Endothelial cell (in vitro differentiated cells): ENCODE results near the gene NUP98. TPM values are rescaled to one million over a fixed set of nuclear protein-coding genes. Genes with fewer than 3 reads are reported as not detected.

Source experiments
- DNase-seq: peaks from one replicate; pipeline ENCODE4 v3.0.0; 2021; ENCODE audit warnings: low spot score
- H3K27ac Mint-ChIP-seq: one replicate; pipeline ENCODE4 v1.8.0; 2021; ENCODE audit warnings: mixed read lengths, inconsistent platforms; ENCODE audit not compliant: unreplicated experiment
- H3K27me3 Mint-ChIP-seq: one replicate; pipeline ENCODE4 v1.8.0; 2021; ENCODE audit warnings: mild to moderate bottlenecking, moderate library complexity, mixed read lengths, inconsistent platforms; ENCODE audit not compliant: unreplicated experiment
- H3K36me3 Mint-ChIP-seq: one replicate; pipeline ENCODE4 v1.8.0; 2021; ENCODE audit warnings: mild to moderate bottlenecking, low read depth, mixed read lengths, inconsistent platforms; ENCODE audit not compliant: unreplicated experiment
- H3K4me1 Mint-ChIP-seq: one replicate; pipeline ENCODE4 v1.8.0; 2021; ENCODE audit warnings: mild to moderate bottlenecking, mixed read lengths, inconsistent platforms; ENCODE audit not compliant: unreplicated experiment
- H3K4me3 Mint-ChIP-seq: one replicate; pipeline ENCODE4 v1.8.0; 2021; ENCODE audit warnings: mild to moderate bottlenecking, mixed read lengths, inconsistent platforms; ENCODE audit not compliant: unreplicated experiment
- H3K9me3 Mint-ChIP-seq: one replicate; pipeline ENCODE4 v1.8.0; 2021; ENCODE audit warnings: mixed read lengths, inconsistent platforms; ENCODE audit not compliant: unreplicated experiment
- total RNA-seq: library from RNA; stranded (reverse); fragmentation: NEBNext Ultra II Directional; extraction: Animal tissue kit (Norgen Biotek cat#: 25700); gene quantifications from one replicate; pipeline ENCODE4 v1.2.1, GENCODE V29; 2021; ENCODE audit not compliant: unreplicated experiment
- TF ChIP-seq, protein P1 (sequence below): fragments of 200-600 bp; sonication (generic); IDR thresholded peaks from one replicate; pipeline ENCODE4 v1.5.0; 2021; ENCODE audit warnings: antibody characterized with exemption; ENCODE audit not compliant: unreplicated experiment

NUP98 gene
- total RNA-seq, 1 donor from 2014 or later, result 59.9 TPM

DNA sequence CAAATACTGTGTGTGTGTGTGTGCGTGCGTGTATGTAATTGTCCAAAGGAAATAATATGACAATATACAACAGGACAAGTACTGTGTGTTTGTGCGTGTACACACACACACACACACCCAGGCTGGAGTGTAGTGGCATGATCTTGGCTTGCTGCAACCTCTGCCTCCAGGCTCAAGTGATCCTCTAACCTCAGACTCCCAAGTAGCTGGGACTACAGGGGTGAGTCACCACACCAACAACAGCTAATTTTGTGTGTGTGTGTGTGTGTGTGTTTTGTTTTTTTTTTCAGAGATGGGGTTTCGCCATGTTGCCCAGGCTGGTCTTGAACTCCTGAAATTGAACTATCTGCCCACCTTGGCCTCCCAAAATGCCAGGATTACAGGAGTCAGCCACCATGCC is 61.5 kb downstream of the NUP98 start:
- TF ChIP-seq, protein P1, sequence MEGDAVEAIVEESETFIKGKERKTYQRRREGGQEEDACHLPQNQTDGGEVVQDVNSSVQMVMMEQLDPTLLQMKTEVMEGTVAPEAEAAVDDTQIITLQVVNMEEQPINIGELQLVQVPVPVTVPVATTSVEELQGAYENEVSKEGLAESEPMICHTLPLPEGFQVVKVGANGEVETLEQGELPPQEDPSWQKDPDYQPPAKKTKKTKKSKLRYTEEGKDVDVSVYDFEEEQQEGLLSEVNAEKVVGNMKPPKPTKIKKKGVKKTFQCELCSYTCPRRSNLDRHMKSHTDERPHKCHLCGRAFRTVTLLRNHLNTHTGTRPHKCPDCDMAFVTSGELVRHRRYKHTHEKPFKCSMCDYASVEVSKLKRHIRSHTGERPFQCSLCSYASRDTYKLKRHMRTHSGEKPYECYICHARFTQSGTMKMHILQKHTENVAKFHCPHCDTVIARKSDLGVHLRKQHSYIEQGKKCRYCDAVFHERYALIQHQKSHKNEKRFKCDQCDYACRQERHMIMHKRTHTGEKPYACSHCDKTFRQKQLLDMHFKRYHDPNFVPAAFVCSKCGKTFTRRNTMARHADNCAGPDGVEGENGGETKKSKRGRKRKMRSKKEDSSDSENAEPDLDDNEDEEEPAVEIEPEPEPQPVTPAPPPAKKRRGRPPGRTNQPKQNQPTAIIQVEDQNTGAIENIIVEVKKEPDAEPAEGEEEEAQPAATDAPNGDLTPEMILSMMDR, result no peak
- Mint-ChIP-seq H3K27ac (no peak overlapping the region), H3K27me3 (no peaks in the 10 kb centered on the region), H3K4me3 (no peak overlapping the region), H3K9me3 (no peaks in the 10 kb centered on the region), H3K4me1 (no peaks in the 10 kb centered on the region), H3K36me3 (peaks cover 14% of the 10 kb centered on the region)
- no peak for DNase-seq

DNA sequence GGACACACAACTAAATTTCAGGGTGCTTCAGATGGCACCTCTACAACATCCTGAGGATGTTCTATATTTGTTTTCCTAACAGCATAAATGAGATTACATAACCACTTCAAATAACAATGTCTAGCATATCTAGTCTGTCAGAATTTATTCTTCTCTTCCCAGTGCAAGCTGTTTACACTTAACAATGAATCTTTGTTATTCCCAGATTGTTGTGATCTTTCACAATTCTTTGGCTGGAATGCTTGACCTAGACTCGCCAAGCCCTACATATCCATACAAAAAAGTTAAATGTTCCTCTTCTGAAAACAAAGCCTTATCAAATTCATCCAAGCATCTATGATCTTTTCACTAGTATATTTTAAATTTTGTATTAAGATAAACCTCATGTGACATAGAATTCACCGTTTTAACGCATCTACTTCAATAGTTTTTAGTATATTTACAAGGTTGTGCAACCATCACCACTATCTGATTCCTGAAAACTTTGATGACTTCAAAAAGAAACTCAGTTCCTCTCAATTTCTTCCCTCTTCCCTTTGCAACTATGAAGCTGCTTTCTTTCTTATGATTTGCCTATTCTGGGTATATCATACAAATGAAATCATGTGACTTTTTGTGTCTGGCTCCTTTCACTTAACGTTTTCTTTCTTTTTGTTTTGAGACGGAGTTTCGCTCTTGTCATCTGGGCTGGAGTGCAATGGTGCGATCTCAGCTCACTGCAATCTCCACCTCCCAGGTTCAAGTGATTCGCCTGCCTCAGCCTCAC is 64.5 kb downstream of the NUP98 start:
- H3K27me3 Mint-ChIP-seq, result no peaks in the 10 kb centered on the region
- H3K4me1 Mint-ChIP-seq, result no peaks in the 10 kb centered on the region
- TF ChIP-seq, protein P1, result no peak
- peaks cover 20% of the 10 kb centered on the region for H3K36me3 Mint-ChIP-seq
- H3K27ac Mint-ChIP-seq, result no peak overlapping the region
- H3K9me3 Mint-ChIP-seq, result no peaks in the 10 kb centered on the region
- no peak overlapping the region for H3K4me3 Mint-ChIP-seq
- DNase-seq, result no peak

DNA sequence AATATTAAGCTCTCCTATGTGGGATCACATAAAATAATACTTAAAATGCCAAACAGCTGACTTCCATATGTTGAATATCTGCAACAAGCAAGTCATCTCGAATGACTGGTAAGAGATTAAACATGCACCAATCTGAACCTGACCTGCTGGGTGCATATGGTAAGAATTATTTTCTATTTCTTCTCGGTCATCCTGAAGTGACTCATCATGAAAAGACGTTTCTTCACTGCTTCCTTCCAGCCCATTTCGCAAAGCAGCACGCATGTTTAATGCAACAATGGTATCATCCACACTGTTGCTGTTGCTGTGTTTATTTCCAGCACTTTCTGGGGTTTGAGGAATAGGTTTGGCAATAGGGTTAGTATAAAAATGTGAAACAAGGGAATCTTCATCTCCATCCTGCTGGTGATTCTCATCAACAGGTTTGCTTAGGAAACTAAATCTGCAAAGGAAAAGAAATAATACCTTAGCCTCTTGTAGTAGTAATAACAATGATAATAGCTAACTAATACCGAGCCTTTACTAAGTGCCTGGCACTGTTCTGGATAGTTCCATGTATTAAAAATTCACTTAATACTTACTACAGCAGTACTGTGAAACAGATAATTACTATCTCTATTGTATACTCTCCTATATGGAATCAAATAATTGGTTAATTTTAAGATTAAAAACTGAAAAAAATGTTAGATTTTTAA is 74.2 kb downstream of the NUP98 start:
- TF ChIP-seq, protein P1, result no peak
- H3K27ac Mint-ChIP-seq, result no peak overlapping the region
- H3K36me3 Mint-ChIP-seq, result peaks cover 23% of the 10 kb centered on the region
- no peak for DNase-seq
- H3K4me3 Mint-ChIP-seq, result no peak overlapping the region
- no peaks in the 10 kb centered on the region for H3K9me3 Mint-ChIP-seq
- H3K4me1 Mint-ChIP-seq, result no peaks in the 10 kb centered on the region
- H3K27me3 Mint-ChIP-seq, result peaks cover 2% of the 10 kb centered on the region

DNA sequence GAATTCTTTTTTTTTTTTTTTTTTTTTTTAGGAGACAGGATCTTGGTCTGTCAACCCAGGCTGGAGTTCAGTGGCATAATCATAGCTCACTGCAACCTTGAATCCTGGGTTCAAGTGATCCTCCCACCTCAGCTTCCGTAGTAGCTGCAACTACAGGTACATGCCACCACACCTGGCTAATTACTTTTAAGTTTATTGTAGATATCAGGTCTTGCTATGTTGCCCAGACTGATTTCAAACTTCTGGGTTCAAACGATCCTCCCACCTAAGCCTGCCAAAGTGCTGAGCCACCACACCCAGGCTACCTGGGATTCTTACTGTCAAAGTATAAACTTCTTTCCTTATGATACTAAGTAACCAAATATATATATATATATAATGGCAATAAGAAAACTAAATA is 75.3 kb downstream of the NUP98 start:
- peaks cover 22% of the 10 kb centered on the region for H3K36me3 Mint-ChIP-seq
- no peak for DNase-seq
- H3K27ac Mint-ChIP-seq, result no peak overlapping the region
- no peak overlapping the region for H3K4me3 Mint-ChIP-seq
- H3K27me3 Mint-ChIP-seq, result peaks cover 4% of the 10 kb centered on the region
- H3K4me1 Mint-ChIP-seq, result no peaks in the 10 kb centered on the region
- H3K9me3 Mint-ChIP-seq, result no peaks in the 10 kb centered on the region
- TF ChIP-seq, protein P1, result no peak

DNA sequence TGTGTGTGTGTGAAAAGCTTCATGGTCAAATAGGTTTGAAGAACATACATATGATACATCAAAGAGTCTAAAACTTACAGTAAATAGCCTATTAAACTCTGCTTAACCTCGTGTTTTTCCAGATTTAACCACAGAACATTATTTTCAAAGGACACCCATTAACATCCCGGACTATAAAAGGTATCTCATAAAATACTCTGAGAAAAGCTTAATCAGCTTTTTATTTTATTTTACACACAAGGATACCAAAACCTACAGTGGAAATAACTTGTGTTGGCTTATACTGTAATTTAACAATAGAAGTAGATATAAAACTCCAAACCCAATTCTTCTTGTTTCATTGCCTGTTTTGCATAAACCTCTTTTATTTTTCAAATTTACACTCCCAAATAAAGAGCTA is 76.4 kb downstream of the NUP98 start:
- TF ChIP-seq, protein P1, result no peak
- Mint-ChIP-seq H3K4me3 (no peak overlapping the region), H3K27me3 (peaks cover 4% of the 10 kb centered on the region), H3K4me1 (no peaks in the 10 kb centered on the region), H3K36me3 (peaks cover 20% of the 10 kb centered on the region), H3K9me3 (no peaks in the 10 kb centered on the region), H3K27ac (no peak overlapping the region)
- no peak for DNase-seq
